Thyroid gland (tissue), 4 donors: Measurements from ENCODE around the gene ABCA9. TPM values are rescaled to one million over a fixed set of nuclear protein-coding genes. Genes with fewer than 3 reads are reported as not detected.

Experiments
- DNase-seq, 2 donors: peaks; one replicate each; pipeline ENCODE4 v3.0.0-alpha.2; 2019
- H3K27ac ChIP-seq, 3 donors: fragments of 200-600 bp; sonication (generic); 1 replicate in 2 of 3; 2 replicates in 1 of 3; pipeline ENCODE4 v1.5.1; 2016 to 2019; ENCODE audit warnings: mild to moderate bottlenecking in 1 of 3, moderate library complexity in 1 of 3
- H3K27me3 ChIP-seq: fragments of 200-600 bp; sonication (generic); one replicate; pipeline ENCODE4 v1.5.1; 2019
- H3K36me3 ChIP-seq, 2 donors: fragments of 200-600 bp; sonication (generic); one replicate each; pipeline ENCODE4 v1.5.1; 2016 to 2019
- H3K4me1 ChIP-seq, 2 donors: fragments of 200-600 bp; sonication (generic); one replicate each; pipeline ENCODE4 v1.5.1; 2017 to 2019
- H3K4me3 ChIP-seq, 3 donors: fragments of 200-600 bp; sonication (generic); replicated peaks in 1 of 3; 1 replicate in 2 of 3; 2 replicates in 1 of 3; pipeline ENCODE4 v1.5.1; 2016; ENCODE audit warnings: mild to moderate bottlenecking in 1 of 3
- H3K9me3 ChIP-seq: fragments of 200-600 bp; sonication (generic); one replicate; pipeline ENCODE4 v1.5.1; 2017
- POLR2A ChIP-seq, 2 donors: fragments of 450-650 bp; IDR thresholded peaks; one replicate each; pipeline ENCODE4 v1.6.1; 2017; ENCODE audit warnings: antibody characterized with exemption in 2 of 2, mild to moderate bottlenecking in 2 of 2, moderate library complexity in 1 of 2
- WGBS, 2 donors: methylation state at CpG; one replicate each; pipeline ENCODE4 v1.1.5; 2017; 5-methylcytosine and 5-hydroxymethylcytosine counted together
- intact Hi-C: fragments of 100-400 bp; cut with DNase I; formaldehyde crosslinking; loops from one replicate; pipeline ENCODE4 v1.15.1; 2023
- total RNA-seq, 4 donors: library from RNA; depleted of rRNA; stranded (reverse); fragments of >200 nt; gene quantifications; one replicate each; pipeline ENCODE4 v1.2.3, GENCODE V29; 2016
- TF ChIP-seq, protein P1 (sequence below), 6 experiments: fragments of 200-600 bp in 3 of 6; fragments of 450-650 bp in 3 of 6; sonication (generic) in 3 of 6; IDR thresholded peaks; one replicate each; pipeline ENCODE4 v1.5.1; 2016 to 2019; ENCODE audit warnings: antibody characterized with exemption in 6 of 6, mild to moderate bottlenecking in 2 of 6, inconsistent platforms in 1 of 6, moderate library complexity in 1 of 6

The ABCA9 gene
- total RNA-seq, 4 donors from 2014 or later, result 11.9 to 40.2 (median 25.4) TPM

DNA sequence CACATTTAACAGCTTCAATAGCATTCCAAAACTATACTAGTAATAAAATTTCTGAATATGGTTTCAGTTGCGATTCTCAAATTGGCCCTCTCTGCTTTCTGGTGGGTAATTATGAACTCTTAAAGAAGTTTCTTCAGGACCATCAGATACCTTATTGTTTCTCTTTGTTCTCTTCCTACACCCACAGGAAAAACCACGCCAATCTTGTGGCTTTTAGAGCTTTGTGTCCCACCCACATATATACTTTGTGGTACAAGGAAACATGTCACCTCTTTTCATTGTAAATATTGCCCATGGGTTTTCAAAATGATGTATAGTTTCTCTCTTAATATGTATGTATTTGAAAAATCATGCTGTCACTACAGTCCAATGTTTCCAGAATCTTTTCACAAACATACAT, 12.1 kb downstream of the ABCA9 start:
- H3K4me1 ChIP-seq, result peaks cover 0 to 4% of the 10 kb centered on the region in 2 donors
- no peaks in the 10 kb centered on the region for H3K9me3 ChIP-seq
- intact Hi-C loops, result no loop called here
- WGBS, 2 donors, result 88 to 91% methylated on average over 2 of the region's 2 CpGs
- H3K27ac ChIP-seq, result no peak overlapping the region
- TF ChIP-seq, protein P1, sequence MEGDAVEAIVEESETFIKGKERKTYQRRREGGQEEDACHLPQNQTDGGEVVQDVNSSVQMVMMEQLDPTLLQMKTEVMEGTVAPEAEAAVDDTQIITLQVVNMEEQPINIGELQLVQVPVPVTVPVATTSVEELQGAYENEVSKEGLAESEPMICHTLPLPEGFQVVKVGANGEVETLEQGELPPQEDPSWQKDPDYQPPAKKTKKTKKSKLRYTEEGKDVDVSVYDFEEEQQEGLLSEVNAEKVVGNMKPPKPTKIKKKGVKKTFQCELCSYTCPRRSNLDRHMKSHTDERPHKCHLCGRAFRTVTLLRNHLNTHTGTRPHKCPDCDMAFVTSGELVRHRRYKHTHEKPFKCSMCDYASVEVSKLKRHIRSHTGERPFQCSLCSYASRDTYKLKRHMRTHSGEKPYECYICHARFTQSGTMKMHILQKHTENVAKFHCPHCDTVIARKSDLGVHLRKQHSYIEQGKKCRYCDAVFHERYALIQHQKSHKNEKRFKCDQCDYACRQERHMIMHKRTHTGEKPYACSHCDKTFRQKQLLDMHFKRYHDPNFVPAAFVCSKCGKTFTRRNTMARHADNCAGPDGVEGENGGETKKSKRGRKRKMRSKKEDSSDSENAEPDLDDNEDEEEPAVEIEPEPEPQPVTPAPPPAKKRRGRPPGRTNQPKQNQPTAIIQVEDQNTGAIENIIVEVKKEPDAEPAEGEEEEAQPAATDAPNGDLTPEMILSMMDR (IDR thresholded peaks at IDR 0.05), result no peak
- TF ChIP-seq POLR2A (IDR thresholded peaks at IDR 0.05), result no peak
- H3K36me3 ChIP-seq, result peaks cover 0 to 4% of the 10 kb centered on the region in 2 donors
- DNase-seq, result no peak
- no peaks in the 10 kb centered on the region for H3K27me3 ChIP-seq
- no peak overlapping the region for H3K4me3 ChIP-seq

DNA sequence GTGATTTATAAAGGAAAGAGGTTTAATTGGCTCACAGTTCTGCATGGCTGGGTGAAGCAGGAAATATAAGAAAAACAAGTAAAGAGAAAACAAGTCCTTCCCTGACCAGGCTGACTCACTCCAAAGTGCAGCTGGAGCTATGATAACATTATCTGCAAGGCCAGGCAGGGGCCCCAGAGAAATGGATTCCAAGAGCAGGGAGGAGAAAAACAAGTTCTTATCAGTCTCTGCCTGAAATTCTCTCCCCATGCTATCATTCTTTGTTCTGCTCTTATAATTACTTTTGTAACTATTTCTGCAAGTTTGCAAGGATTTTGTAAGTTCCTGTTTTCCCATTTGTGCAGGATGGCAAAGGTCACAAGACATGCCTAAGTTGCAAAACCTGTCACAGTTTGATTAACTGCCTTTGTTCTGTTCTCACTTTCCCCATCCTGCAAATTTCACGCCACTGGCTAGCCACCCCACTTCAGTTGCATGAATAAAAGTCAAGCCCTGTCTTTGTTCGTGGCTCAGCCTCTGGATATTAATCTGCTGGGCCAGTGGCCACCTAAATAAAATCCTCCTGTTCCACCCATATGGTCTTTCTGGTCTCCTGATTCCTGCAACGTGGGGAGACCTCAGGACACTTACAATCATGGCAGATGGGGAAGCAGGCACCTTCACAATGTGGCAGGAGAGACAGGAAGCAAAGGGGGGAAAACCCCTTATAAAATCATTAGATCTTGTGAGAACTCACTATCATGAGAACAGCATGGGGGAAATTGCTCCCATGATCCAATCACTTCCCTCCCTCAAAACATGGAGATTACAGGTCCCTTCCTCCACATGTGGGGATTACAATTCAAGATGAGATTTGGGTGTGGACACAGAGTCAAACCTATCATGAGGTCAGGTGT, 13.1 kb downstream of the ABCA9 start:
- Histone ChIP-seq H3K4me3 (no peak overlapping the region), H3K9me3 (no peaks in the 10 kb centered on the region), H3K27me3 (no peaks in the 10 kb centered on the region), H3K27ac (peak overlapping the region in 1 of 3 donors; percentile 35), H3K4me1 (peaks cover 0 to 4% of the 10 kb centered on the region in 2 donors), H3K36me3 (peaks cover 0 to 10% of the 10 kb centered on the region in 2 donors)
- intact Hi-C loops, result no loop called here
- 44 to 54% methylated on average over 3 of the region's 3 CpGs for WGBS, 2 donors
- DNase-seq, result peak in 1 of 2 donors; percentile 22
- no peak for TF ChIP-seq POLR2A (IDR thresholded peaks at IDR 0.05)
- TF ChIP-seq, protein P1 (IDR thresholded peaks at IDR 0.05), result no peak

DNA sequence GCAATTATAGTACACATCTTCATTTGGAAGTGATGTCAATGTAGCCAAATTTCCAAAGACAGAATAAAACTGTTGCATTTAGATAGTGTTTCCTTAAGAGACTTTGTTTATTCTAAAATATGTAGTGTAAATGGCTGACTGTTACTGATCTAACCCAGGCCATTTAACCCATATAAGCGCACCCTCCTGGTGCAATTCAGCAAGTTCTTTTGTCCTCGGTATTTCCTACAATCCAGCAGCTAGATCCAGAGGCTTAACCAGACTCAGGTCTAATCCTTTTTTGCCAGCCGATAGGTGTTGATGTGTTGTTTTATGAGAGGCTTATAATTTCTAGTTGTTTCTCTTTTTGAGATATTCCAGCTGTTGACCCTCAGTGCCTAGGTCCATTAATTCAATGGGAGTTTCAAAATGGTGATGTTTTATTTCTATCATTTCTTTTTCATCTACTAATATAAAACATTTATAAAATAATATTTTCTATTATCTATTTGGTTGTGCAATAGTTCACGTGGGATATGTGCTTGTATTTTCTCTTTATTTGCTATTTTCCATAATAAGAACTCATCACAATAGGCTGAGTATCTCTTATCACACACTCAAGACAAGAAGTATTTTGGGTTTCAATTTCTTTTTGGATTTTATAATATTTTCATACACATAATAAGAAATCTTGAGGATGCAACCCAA, 14.5 kb downstream of the ABCA9 start:
- Histone ChIP-seq H3K4me1 (peaks cover 0 to 4% of the 10 kb centered on the region in 2 donors), H3K27me3 (no peaks in the 10 kb centered on the region), H3K36me3 (peaks cover 0 to 10% of the 10 kb centered on the region in 2 donors), H3K4me3 (no peak overlapping the region), H3K27ac (no peak overlapping the region), H3K9me3 (no peaks in the 10 kb centered on the region)
- intact Hi-C loops, result no loop called here
- 88 to 89% methylated on average over 4 of the region's 4 CpGs for WGBS, 2 donors
- TF ChIP-seq, protein P1 (IDR thresholded peaks at IDR 0.05), result no peak
- no peak for TF ChIP-seq POLR2A (IDR thresholded peaks at IDR 0.05)
- DNase-seq, result no peak

DNA sequence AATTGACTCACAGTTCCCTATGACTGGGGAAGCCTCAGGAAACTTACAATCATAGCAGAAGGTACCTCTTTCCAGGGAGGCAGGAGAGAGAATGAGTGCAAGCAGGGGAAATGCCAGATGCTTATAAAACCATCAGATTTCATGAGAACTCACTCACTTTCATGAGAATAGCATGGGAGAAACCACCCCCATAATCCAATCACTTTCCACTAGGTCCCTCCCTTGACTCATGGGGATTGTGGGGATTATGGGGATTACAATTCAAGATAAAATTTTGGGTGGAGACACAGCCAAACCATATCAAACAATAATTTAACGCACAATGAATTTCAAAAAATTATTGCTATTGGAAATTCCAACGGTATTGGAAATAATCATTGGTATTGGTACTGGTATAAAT, 15.1 kb downstream of the ABCA9 start:
- no peak for DNase-seq
- H3K36me3 ChIP-seq, result peaks cover 0 to 10% of the 10 kb centered on the region in 2 donors
- WGBS, 2 donors, result 96 to 97% methylated on average over 2 of the region's 2 CpGs
- no peak overlapping the region for H3K27ac ChIP-seq
- no peak overlapping the region for H3K4me3 ChIP-seq
- TF ChIP-seq, protein P1 (IDR thresholded peaks at IDR 0.05), result no peak
- TF ChIP-seq POLR2A (IDR thresholded peaks at IDR 0.05), result no peak
- intact Hi-C loops, result no loop called here
- H3K27me3 ChIP-seq, result no peaks in the 10 kb centered on the region
- H3K4me1 ChIP-seq, result peaks cover 0 to 4% of the 10 kb centered on the region in 2 donors
- H3K9me3 ChIP-seq, result no peaks in the 10 kb centered on the region

DNA sequence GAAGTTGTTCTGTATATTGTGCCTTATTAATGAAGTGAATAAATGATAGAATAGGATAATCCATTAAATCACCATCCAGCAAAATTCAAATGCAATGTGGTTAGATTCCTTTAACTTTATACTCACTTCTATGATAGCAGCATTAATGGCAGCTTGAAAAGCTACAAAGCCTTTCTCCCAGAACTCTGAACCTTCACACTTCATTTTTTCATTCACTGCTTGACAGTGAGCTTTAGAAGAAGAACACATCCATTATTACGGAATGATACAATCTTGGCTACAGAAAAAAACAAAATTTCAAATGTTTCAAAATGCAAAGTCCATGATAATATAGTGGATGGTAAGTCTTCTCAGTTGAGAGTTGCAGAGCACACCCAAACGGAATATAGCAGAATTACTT, 16.4 kb downstream of the ABCA9 start:
- Histone ChIP-seq H3K36me3 (peaks cover 0 to 10% of the 10 kb centered on the region in 2 donors), H3K4me1 (peaks cover 0 to 4% of the 10 kb centered on the region in 2 donors), H3K4me3 (no peak overlapping the region), H3K27ac (no peak overlapping the region), H3K9me3 (no peaks in the 10 kb centered on the region), H3K27me3 (no peaks in the 10 kb centered on the region)
- intact Hi-C loops, result no loop called here
- TF ChIP-seq, protein P1 (IDR thresholded peaks at IDR 0.05), result no peak
- TF ChIP-seq POLR2A (IDR thresholded peaks at IDR 0.05), result no peak
- 95 to 96% methylated on average over 2 of the region's 2 CpGs for WGBS, 2 donors
- no peak for DNase-seq
